ENCODE measurements around the gene PDCD1LG2.
"Not testable (repeated sequence)": the region's sequence is repeated elsewhere in the genome, so short reads cannot be mapped to it uniquely, and the experiment has no call there.

Gene PDCD1LG2

GRCh38 chr9:5510360-5510931 lies at the start of gene PDCD1LG2:
PDCD1LG2 (plus strand) TSS chr9:5510531; CDS start chr9:5522547, 12,016 bp downstream.
- no peak for DNase-seq

- DNase-seq, result not testable (repeated sequence)
Measured at GRCh38 chr9:5464831-5465330, 45.5 kb upstream of the PDCD1LG2 start.

- DNase-seq, result no peak
Measured at GRCh38 chr9:5466005-5466404, 44.3 kb upstream of the PDCD1LG2 start.

GRCh38 chr9:5466766-5467165 lies 43.6 kb upstream of the PDCD1LG2 start:
- DNase-seq, result no peak

GRCh38 chr9:5468850-5469249 lies 41.5 kb upstream of the PDCD1LG2 start:
- no peak for DNase-seq

GRCh38 chr9:5470122-5470521 lies 40.2 kb upstream of the PDCD1LG2 start:
- DNase-seq, result no peak

- DNase-seq, result no peak
Measured at GRCh38 chr9:5470816-5471215, 39.5 kb upstream of the PDCD1LG2 start.

- not testable (repeated sequence) for DNase-seq
Measured at GRCh38 chr9:5475611-5476010, 34.7 kb upstream of the PDCD1LG2 start.

GRCh38 chr9:5478206-5478605 lies 32.1 kb upstream of the PDCD1LG2 start:
- no peak for DNase-seq

GRCh38 chr9:5479994-5480694 lies 30.2 kb upstream of the PDCD1LG2 start:
- no peak for DNase-seq

GRCh38 chr9:5480919-5481318 lies 29.4 kb upstream of the PDCD1LG2 start:
- no peak for DNase-seq

GRCh38 chr9:5481322-5482040 lies 28.9 kb upstream of the PDCD1LG2 start:
- no peak for DNase-seq

GRCh38 chr9:5482194-5482593 lies 28.1 kb upstream of the PDCD1LG2 start:
- no peak for DNase-seq

GRCh38 chr9:5483306-5483705 lies 27.0 kb upstream of the PDCD1LG2 start:
- no peak for DNase-seq

GRCh38 chr9:5485378-5486085 lies 24.8 kb upstream of the PDCD1LG2 start:
- DNase-seq, result no peak

- no peak for DNase-seq
Measured at GRCh38 chr9:5486988-5487387, 23.3 kb upstream of the PDCD1LG2 start.

GRCh38 chr9:5488221-5489008 lies 21.9 kb upstream of the PDCD1LG2 start:
- no peak for DNase-seq

GRCh38 chr9:5489630-5490490 lies 20.5 kb upstream of the PDCD1LG2 start:
- DNase-seq, result no peak

- no peak for DNase-seq
Measured at GRCh38 chr9:5492965-5493678, 17.2 kb upstream of the PDCD1LG2 start.

- no peak for DNase-seq
Measured at GRCh38 chr9:5493679-5494511, 16.4 kb upstream of the PDCD1LG2 start.
